ENCODE data around the gene DGCR8. TPM values are rescaled to one million over a fixed set of nuclear protein-coding genes. Genes with fewer than 3 reads are reported as not detected.

Gene DGCR8
- total and polyA plus RNA-seq, 4 donors: 13.2 to 38.4 (median 26.2) TPM

GRCh38 chr22:20150381-20151275 is 70.6 kb downstream of the DGCR8 start, which contains the start of gene CCDC188:
Gene CCDC188 (minus strand): TSS chr22:20151055. CDS start chr22:20150986, 69 bp downstream.
- 78 to 85% methylated on average over 11 to 14 of the region's 14 CpGs for WGBS, 2 donors
- no peak for DNase-seq
- no peak for TF ChIP-seq CTCF (IDR thresholded peaks at IDR 0.05; ENCODE audit: control extremely low read depth, extremely low read depth)

DNA sequence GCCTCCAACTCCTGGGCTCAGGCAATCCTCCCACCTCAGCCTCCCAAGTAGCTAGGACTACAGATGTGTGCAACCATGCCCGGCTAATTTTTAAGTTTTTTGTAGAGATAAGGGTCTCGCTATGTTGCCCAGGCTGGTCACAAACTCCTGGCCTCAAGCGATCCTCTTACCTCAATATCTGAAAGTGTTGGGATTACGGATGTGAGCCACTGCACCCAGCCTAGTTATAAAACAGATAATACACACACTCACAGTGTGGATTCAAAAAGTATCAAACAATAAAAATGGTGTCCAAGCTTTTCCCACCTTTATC is 71.2 kb downstream of the DGCR8 start:
- no peak overlapping the region for H3K27ac ChIP-seq (ENCODE audit: low read depth in 1 of 2, low read length in 1 of 2)
- ATAC-seq (ENCODE audit: insufficient read depth, low FRiP score) (no peak), DNase-seq (no peak)
- WGBS, 2 donors: 90% methylated on average over 4 of the region's 4 CpGs
- peaks cover 0 to 3% (median 0%) of the 10 kb centered on the region in 4 donors for H3K36me3 ChIP-seq (ENCODE audit: control insufficient read depth in 4 of 4, insufficient read depth in 4 of 4, low read length in 4 of 4)
- H3K9ac ChIP-seq (ENCODE audit: insufficient read depth in 1 of 2, low read length in 2 of 2): no peak overlapping the region
- H3K9me3 ChIP-seq (ENCODE audit: control insufficient read depth in 4 of 4, insufficient read depth in 3 of 4, low read length in 3 of 4): no peaks in the 10 kb centered on the region
- TF ChIP-seq CTCF (IDR thresholded peaks at IDR 0.05; ENCODE audit: control extremely low read depth, extremely low read depth): no peak
- no peaks in the 10 kb centered on the region for H3K4me1 ChIP-seq (ENCODE audit: control insufficient read depth in 5 of 5, insufficient read depth in 5 of 5, low read length in 5 of 5)
- H3K27me3 ChIP-seq (ENCODE audit: control insufficient read depth in 3 of 3, insufficient read depth in 3 of 3, low read length in 2 of 3): no peaks in the 10 kb centered on the region
- H3K4me3 ChIP-seq: no peak overlapping the region

More at GRCh38 chr22:20150381-20151275, 70.6 kb downstream of the DGCR8 start, which contains the start of gene CCDC188:
- H3K4me3 ChIP-seq: no peak within 1 kb of the TSS
- H3K4me1 ChIP-seq (ENCODE audit: control insufficient read depth in 5 of 5, insufficient read depth in 5 of 5, low read length in 5 of 5): no peaks in the 10 kb centered on the region
- no peak for ATAC-seq (ENCODE audit: insufficient read depth, low FRiP score)
- H3K9ac ChIP-seq (ENCODE audit: insufficient read depth in 1 of 2, low read length in 2 of 2): no peak within 1 kb of the TSS
- H3K9me3 ChIP-seq (ENCODE audit: control insufficient read depth in 4 of 4, insufficient read depth in 3 of 4, low read length in 3 of 4): no peaks in the 10 kb centered on the region
- H3K36me3 ChIP-seq (ENCODE audit: control insufficient read depth in 4 of 4, insufficient read depth in 4 of 4, low read length in 4 of 4): peaks cover 0 to 3% (median under 1%) of the 10 kb centered on the region in 4 donors
- H3K27ac ChIP-seq (ENCODE audit: low read depth in 1 of 2, low read length in 1 of 2): no peak within 1 kb of the TSS
- no peaks in the 10 kb centered on the region for H3K27me3 ChIP-seq (ENCODE audit: control insufficient read depth in 3 of 3, insufficient read depth in 3 of 3, low read length in 2 of 3)

DNA sequence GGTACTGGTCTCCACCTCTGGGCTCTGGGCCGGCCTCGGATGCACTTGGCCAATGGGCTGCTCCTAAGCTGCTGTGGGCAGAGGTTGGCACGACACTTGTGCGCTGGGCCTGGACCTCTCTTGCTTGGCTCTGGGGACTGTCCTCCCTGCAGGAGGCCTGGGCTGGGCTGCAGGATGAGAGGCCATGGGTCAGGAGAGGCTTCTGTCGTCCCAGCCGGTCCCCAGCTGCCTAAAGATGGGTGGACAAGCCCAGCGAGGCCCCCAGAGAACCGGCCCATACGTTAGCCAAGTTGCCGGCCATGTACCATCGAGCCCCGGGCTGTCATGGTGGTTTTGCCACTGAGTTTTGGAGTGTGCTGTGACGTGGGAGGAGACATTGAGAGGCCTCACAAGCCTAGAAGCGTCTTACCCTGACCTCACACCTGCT is 72.4 kb downstream of the DGCR8 start:
- Histone ChIP-seq H3K27ac (ENCODE audit: low read depth in 1 of 2, low read length in 1 of 2) (no peak overlapping the region), H3K9me3 (ENCODE audit: control insufficient read depth in 4 of 4, insufficient read depth in 3 of 4, low read length in 3 of 4) (no peaks in the 10 kb centered on the region), H3K36me3 (ENCODE audit: control insufficient read depth in 4 of 4, insufficient read depth in 4 of 4, low read length in 4 of 4) (no peaks in the 10 kb centered on the region), H3K4me1 (ENCODE audit: control insufficient read depth in 5 of 5, insufficient read depth in 5 of 5, low read length in 5 of 5) (no peaks in the 10 kb centered on the region), H3K9ac (ENCODE audit: insufficient read depth in 1 of 2, low read length in 2 of 2) (no peak overlapping the region), H3K4me3 (no peak overlapping the region), H3K27me3 (ENCODE audit: control insufficient read depth in 3 of 3, insufficient read depth in 3 of 3, low read length in 2 of 3) (no peaks in the 10 kb centered on the region)
- TF ChIP-seq CTCF (IDR thresholded peaks at IDR 0.05; ENCODE audit: control extremely low read depth, extremely low read depth): no peak
- no peak for ATAC-seq (ENCODE audit: insufficient read depth, low FRiP score)
- 82 to 90% methylated on average over 14 of the region's 14 CpGs for WGBS, 2 donors
- DNase-seq: no peak

Measured in lung (tissue), 12 donors.